Hepatocyte (in vitro differentiated cells): ENCODE measurements around the gene TBC1D1. TPM values are rescaled to one million over a fixed set of nuclear protein-coding genes. Genes with fewer than 3 reads are reported as not detected.

ENCODE experiments used
- DNase-seq: peaks from one replicate; pipeline ENCODE4 v3.0.0-alpha.2; 2016; ENCODE audit warnings: low spot score
- H2AFZ ChIP-seq: fragments of 200-600 bp; sonication (generic); 2 replicates; pipeline ENCODE4 v1.6.0; 2016; ENCODE audit warnings: antibody characterized with exemption, mild to moderate bottlenecking
- H3K27ac ChIP-seq: fragments of 200-600 bp; sonication (generic); 2 replicates; pipeline ENCODE4 v1.5.1; 2016; ENCODE audit warnings: mild to moderate bottlenecking
- H3K27me3 ChIP-seq: fragments of 200-600 bp; sonication (generic); 2 replicates; pipeline ENCODE4 v1.6.1; 2016
- H3K36me3 ChIP-seq: fragments of 200-600 bp; sonication (generic); replicated peaks from 2 replicates; pipeline ENCODE4 v1.5.1; 2016; ENCODE audit warnings: low read depth; ENCODE audit not compliant: insufficient read depth
- H3K4me1 ChIP-seq: fragments of 200-600 bp; sonication (generic); 2 replicates; pipeline ENCODE4 v1.5.1; 2016; ENCODE audit warnings: mild to moderate bottlenecking, moderate library complexity; ENCODE audit not compliant: insufficient read depth
- H3K4me2 ChIP-seq: fragments of 200-600 bp; sonication (generic); 2 replicates; pipeline ENCODE4 v1.6.0; 2016
- H3K4me3 ChIP-seq: fragments of 200-600 bp; sonication (generic); 2 replicates; pipeline ENCODE4 v1.5.1; 2016; ENCODE audit warnings: mild to moderate bottlenecking
- H3K79me2 ChIP-seq: fragments of 200-600 bp; sonication (generic); 2 replicates; pipeline ENCODE4 v1.6.0; 2017; ENCODE audit warnings: mild to moderate bottlenecking
- H3K9me2 ChIP-seq: fragments of 200-600 bp; sonication (generic); replicated peaks from 2 replicates; pipeline ENCODE4 v1.6.0; 2017; ENCODE audit warnings: mild to moderate bottlenecking; ENCODE audit not compliant: insufficient read depth
- H3K9me3 ChIP-seq: fragments of 200-600 bp; sonication (generic); 2 replicates; pipeline ENCODE4 v1.5.1; 2016; ENCODE audit warnings: low read depth, mild to moderate bottlenecking
- H4K20me1 ChIP-seq: fragments of 200-600 bp; sonication (generic); 2 replicates; pipeline ENCODE4 v1.6.0; 2016; ENCODE audit warnings: mild to moderate bottlenecking; ENCODE audit not compliant: insufficient read depth, poor library complexity, severe bottlenecking
- CTCF ChIP-seq: fragments of 200-600 bp; sonication (generic); IDR thresholded peaks from 2 replicates; pipeline ENCODE4 v1.5.1; 2016; ENCODE audit warnings: antibody characterized with exemption, mild to moderate bottlenecking; ENCODE audit not compliant: poor library complexity
- EZH2 ChIP-seq: fragments of 200-600 bp; sonication (generic); IDR thresholded peaks from 2 replicates; pipeline ENCODE4 v1.6.1; 2016; ENCODE audit warnings: antibody characterized with exemption, mild to moderate bottlenecking, borderline replicate concordance
- EZH2phosphoT487 ChIP-seq: fragments of 200-600 bp; sonication (generic); IDR thresholded peaks from one replicate; pipeline ENCODE4 v1.6.1; 2018; ENCODE audit warnings: antibody characterized with exemption, mild to moderate bottlenecking, low read depth, moderate library complexity; ENCODE audit not compliant: unreplicated experiment, severe bottlenecking
- WGBS: methylation state at CpG from one replicate; pipeline ENCODE4 v1.1.6; 2016; ENCODE audit warnings: low lambda C conversion rate; ENCODE audit errors: missing lambda C conversion rate; 5-methylcytosine and 5-hydroxymethylcytosine counted together
- polyA plus RNA-seq: library from polyadenylated mRNA; unstranded; fragments of >200 nt; fragmentation: Nextera tagmentation; extraction: Ambion mirVana; gene quantifications from 2 replicates; pipeline ENCODE4 v1.2.1, GENCODE V29; 2016
- total RNA-seq: library from RNA; depleted of rRNA; stranded (reverse); fragments of >200 nt; gene quantifications from 2 replicates; pipeline ENCODE4 v1.2.3, GENCODE V29; 2014

The TBC1D1 gene
- total and polyA plus RNA-seq, 2 experiments from 2014 or later = 45.6 to 117 TPM

DNA sequence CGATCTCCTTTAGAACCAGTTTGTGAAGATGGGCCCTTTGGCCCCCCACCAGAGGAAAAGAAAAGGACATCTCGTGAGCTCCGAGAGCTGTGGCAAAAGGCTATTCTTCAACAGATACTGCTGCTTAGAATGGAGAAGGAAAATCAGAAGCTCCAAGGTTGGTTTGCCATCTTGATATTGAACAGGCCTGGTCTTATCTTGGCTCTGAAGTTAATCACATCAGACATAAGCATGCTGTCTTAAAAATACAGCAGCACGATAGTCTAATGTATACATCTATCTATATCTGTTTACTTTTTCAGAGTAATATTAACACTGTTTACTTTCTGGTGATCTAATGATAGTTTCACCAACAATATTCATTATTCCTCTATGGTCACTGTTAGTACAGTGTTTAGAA is 199.1 kb downstream of the TBC1D1 start:
- H4K20me1 ChIP-seq = no peaks in the 10 kb centered on the region
- TF ChIP-seq CTCF (no peak), EZH2phosphoT487 (no peak), EZH2 (no peak)
- DNase-seq = no peak
- no peak overlapping the region for H3K4me3 ChIP-seq
- H3K79me2 ChIP-seq = peaks cover 3% of the 10 kb centered on the region
- peak overlapping the region; percentile 49 for H3K27ac ChIP-seq
- H3K9me2 ChIP-seq = no peaks in the 10 kb centered on the region
- H3K4me1 ChIP-seq = peaks cover 49% of the 10 kb centered on the region
- H3K36me3 ChIP-seq = no peaks in the 10 kb centered on the region
- no peaks in the 10 kb centered on the region for H3K9me3 ChIP-seq
- H3K4me2 ChIP-seq = peak overlapping the region; percentile 24
- no peaks in the 10 kb centered on the region for H3K27me3 ChIP-seq
- H2AFZ ChIP-seq = no peak overlapping the region
- 47% methylated on average over 4 of the region's 4 CpGs for WGBS

DNA sequence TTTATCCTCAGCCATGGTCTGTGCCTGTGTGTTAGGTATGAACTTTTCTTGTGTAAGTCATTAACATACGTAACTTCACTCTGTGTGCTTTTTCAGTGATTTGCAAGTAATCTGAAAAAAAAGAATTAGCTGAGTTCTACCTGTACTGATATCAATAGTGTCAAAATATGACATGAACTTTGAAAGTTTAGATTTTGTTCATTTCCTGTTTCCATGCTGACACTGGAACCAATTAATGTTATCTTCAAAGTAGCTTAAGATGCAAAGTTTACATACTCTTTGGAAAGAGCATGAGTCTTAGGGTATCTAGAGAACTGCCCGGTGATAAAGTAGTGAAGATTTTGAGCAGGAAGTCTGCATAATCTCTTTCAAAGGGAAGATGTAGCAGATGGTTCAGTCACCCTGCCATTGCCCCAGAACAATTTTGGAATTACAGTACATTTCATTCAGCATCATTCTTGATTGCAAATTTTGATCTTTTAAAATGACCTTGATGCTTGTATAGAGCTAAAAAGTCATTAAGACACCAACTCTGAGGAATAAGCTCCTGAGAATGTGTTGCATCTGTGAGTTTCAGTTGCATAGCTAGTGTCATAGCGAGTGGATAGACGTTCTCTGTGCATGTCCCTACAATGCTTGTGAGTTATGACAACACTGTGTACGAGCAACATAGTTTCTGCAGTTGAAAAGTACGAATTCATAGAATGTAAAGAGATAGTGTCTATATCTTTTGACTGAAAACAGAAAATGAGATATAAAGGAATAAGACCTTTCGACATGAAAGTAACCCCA is 199.8 kb downstream of the TBC1D1 start:
- H3K4me2 ChIP-seq = peak overlapping the region; percentile 24
- TF ChIP-seq CTCF (no peak), EZH2 (no peak), EZH2phosphoT487 (no peak)
- H3K4me1 ChIP-seq = peaks cover 43% of the 10 kb centered on the region
- H3K36me3 ChIP-seq = no peaks in the 10 kb centered on the region
- no peaks in the 10 kb centered on the region for H3K9me2 ChIP-seq
- no peak overlapping the region for H2AFZ ChIP-seq
- H3K27me3 ChIP-seq = no peaks in the 10 kb centered on the region
- H3K27ac ChIP-seq = peak overlapping the region; percentile 49
- H3K9me3 ChIP-seq = no peaks in the 10 kb centered on the region
- 72% methylated on average over 7 of the region's 7 CpGs for WGBS
- H4K20me1 ChIP-seq = no peaks in the 10 kb centered on the region
- DNase-seq = no peak
- peaks cover 3% of the 10 kb centered on the region for H3K79me2 ChIP-seq
- no peak overlapping the region for H3K4me3 ChIP-seq

DNA sequence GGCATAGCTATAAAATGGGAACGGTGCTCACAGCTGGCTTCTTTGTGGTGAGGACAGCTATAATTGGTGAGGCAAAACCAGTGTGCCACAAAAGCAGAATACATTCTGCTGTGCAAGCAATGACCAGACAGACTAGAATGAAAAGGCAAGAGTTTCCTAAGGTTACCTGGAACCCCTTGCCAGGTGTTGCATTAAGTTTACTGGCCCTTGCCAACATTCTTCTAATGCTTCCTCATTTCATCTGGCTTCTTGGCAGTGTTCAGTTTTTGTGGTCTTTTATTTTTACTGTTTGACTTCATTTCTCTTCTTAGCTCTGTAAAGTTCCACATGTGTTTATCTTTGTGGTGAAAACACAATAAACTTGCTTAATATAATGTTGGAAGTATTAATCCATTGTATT is 200.8 kb downstream of the TBC1D1 start:
- no peaks in the 10 kb centered on the region for H3K27me3 ChIP-seq
- no peak for TF ChIP-seq EZH2
- TF ChIP-seq CTCF = no peak
- no peak for TF ChIP-seq EZH2phosphoT487
- H2AFZ ChIP-seq = no peak overlapping the region
- no peak overlapping the region for H3K4me3 ChIP-seq
- DNase-seq = no peak
- no peaks in the 10 kb centered on the region for H3K9me2 ChIP-seq
- no peak overlapping the region for H3K4me2 ChIP-seq
- WGBS = 62% methylated on average over 1 of the region's 1 CpG
- peaks cover 34% of the 10 kb centered on the region for H3K4me1 ChIP-seq
- no peaks in the 10 kb centered on the region for H4K20me1 ChIP-seq
- peaks cover 3% of the 10 kb centered on the region for H3K79me2 ChIP-seq
- H3K36me3 ChIP-seq = no peaks in the 10 kb centered on the region
- no peak overlapping the region for H3K27ac ChIP-seq
- H3K9me3 ChIP-seq = no peaks in the 10 kb centered on the region

GRCh38 chr4:38092701-38093100 is 201.8 kb downstream of the TBC1D1 start:
- 84% methylated on average over 3 of the region's 3 CpGs for WGBS
- Histone ChIP-seq H3K9me2 (no peaks in the 10 kb centered on the region), H3K4me1 (peaks cover 29% of the 10 kb centered on the region), H3K36me3 (no peaks in the 10 kb centered on the region), H4K20me1 (no peaks in the 10 kb centered on the region), H3K79me2 (peaks cover 3% of the 10 kb centered on the region), H3K9me3 (no peaks in the 10 kb centered on the region), H2AFZ (no peak overlapping the region), H3K4me3 (no peak overlapping the region), H3K27me3 (no peaks in the 10 kb centered on the region), H3K27ac (no peak overlapping the region), H3K4me2 (no peak overlapping the region)
- TF ChIP-seq EZH2 (no peak), EZH2phosphoT487 (no peak), CTCF (no peak)
- DNase-seq = no peak
